ENCODE results near the gene REV3L.
A peak's percentile ranks its signal among the peaks of the same experiment; 100 is the strongest.

Gene REV3L

GRCh38 chr6:111381123-111381522 lies 101.9 kb downstream of the REV3L start:
- no peak for DNase-seq (ENCODE audit: low read depth)
- no peak overlapping the region for H3K4me3 ChIP-seq (ENCODE audit: control insufficient read depth, low read depth, low read length)
- no peak for TF ChIP-seq CTCF (IDR thresholded peaks at IDR 0.05; ENCODE audit: control insufficient read depth, insufficient read depth, low read depth, low read length, missing control alignments)

DNA sequence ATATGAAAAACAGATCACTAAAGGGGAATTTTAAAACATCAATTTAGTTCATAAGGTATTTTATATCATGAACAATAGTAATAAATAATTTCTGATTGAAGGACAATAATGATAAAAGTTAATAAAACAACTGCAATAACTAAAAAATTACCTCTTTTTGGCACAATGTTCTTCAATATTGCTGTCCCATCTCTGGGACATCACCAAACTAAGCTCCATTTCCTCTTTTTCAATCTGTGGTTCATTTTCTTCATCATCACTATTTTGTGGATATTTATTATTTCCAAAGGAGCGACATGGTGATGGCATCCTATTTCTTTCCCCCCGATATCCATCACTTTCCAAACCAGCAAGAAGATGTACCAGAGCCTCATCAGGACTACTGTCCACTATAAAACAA lies 103.2 kb downstream of the REV3L start:
- DNase-seq (ENCODE audit: low read depth): no peak
- no peak for TF ChIP-seq CTCF (IDR thresholded peaks at IDR 0.05; ENCODE audit: control insufficient read depth, insufficient read depth, low read depth, low read length, missing control alignments)

GRCh38 chr6:111379302-111379701 lies 103.7 kb downstream of the REV3L start:
- DNase-seq (ENCODE audit: low read depth): no peak
- no peak for TF ChIP-seq CTCF (IDR thresholded peaks at IDR 0.05; ENCODE audit: control insufficient read depth, insufficient read depth, low read depth, low read length, missing control alignments)
- no peak overlapping the region for H3K4me3 ChIP-seq (ENCODE audit: control insufficient read depth, low read depth, low read length)

More for the DNA sequence above, 103.2 kb downstream of the REV3L start:
- no peak overlapping the region for H3K4me3 ChIP-seq (ENCODE audit: control insufficient read depth, low read depth, low read length)

DNA sequence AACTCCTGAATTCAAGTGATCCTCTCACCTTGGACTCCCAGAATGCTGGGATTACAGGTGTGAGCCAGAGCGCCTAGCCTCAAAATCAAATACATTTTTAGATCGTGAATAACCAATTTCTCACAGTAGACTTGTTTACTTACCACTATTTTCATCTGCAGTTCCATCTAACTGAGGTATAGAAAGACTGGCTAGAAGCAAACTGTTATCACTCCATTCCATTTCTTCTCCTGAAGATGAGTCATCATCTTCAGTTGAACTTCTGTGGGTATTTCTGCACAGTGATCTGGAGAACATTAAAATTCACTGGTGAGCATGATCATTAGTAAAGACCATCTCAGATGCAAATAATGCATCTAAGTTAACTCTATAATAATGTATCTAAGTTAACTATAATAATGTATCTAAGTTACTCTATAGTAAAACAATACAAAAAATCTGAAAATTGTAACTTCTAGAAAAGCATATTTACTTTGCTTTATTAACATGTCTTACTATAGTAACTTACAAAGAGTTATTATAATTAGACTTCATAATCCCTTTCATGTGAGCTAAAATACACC lies 105.4 kb downstream of the REV3L start:
- no peak for TF ChIP-seq CTCF (IDR thresholded peaks at IDR 0.05; ENCODE audit: control insufficient read depth, insufficient read depth, low read depth, low read length, missing control alignments)

DNA sequence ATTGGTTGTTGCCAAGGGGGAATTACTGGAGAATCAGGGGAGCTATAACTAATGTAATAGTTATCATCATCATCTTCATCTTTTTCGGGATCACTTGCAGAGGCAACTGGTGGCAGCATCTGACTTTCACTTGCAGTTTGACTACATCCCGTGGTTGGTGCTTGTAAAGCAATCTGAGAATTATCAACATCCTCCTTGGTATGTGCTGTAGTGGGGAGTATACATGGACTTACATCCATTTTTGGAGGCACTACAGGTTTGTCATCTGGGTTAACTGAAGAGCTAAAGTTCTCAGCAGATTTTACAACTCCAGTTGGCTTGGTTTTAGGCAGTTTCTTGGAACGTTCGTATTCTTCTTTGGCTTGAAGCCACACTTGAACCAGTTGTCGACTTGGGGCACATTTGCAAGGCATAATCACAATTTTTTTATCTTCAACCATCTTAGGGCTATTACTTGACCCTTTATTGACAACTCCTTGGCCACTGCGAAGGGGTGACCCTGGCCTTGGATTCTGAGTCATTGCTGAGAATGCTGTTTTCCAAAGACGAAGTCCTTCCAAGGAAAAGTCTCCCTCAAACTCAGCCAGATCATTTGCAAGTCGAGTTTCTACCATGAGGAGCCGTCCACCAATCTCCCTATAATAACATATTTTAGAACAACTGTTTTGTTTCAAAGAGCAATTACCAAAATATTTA lies 115.5 kb downstream of the REV3L start:
- no peak for DNase-seq (ENCODE audit: low read depth)
- H3K4me3 ChIP-seq (ENCODE audit: control insufficient read depth, low read depth, low read length): no peak overlapping the region
- no peak for TF ChIP-seq CTCF (IDR thresholded peaks at IDR 0.05; ENCODE audit: control insufficient read depth, insufficient read depth, low read depth, low read length, missing control alignments)

More for the DNA sequence above, 105.4 kb downstream of the REV3L start:
- no peak overlapping the region for H3K4me3 ChIP-seq (ENCODE audit: control insufficient read depth, low read depth, low read length)
- DNase-seq (ENCODE audit: low read depth): no peak

GRCh38 chr6:111361648-111362047 lies 121.4 kb downstream of the REV3L start:
- no peak overlapping the region for H3K4me3 ChIP-seq (ENCODE audit: control insufficient read depth, low read depth, low read length)
- no peak for DNase-seq (ENCODE audit: low read depth)
- peak; percentile 52 for TF ChIP-seq CTCF (IDR thresholded peaks at IDR 0.05; ENCODE audit: control insufficient read depth, insufficient read depth, low read depth, low read length, missing control alignments)

Measured in AG09309 (cell line).